HUDEP-2 (cell line): ENCODE results near the gene LGALS16.
"Not testable (repeated sequence)": the region's sequence is repeated elsewhere in the genome, so short reads cannot be mapped to it uniquely, and the experiment has no call there.

Experiments
- DNase-seq, 76 experiments: peaks; one replicate each; lab custom pipeline; 2025; ENCODE audit not compliant: unreplicated experiment in 76 of 76; lab: John Stamatoyannopoulos, UW

Gene LGALS16

GRCh38 chr19:39655613-39656012, at the start of gene LGALS16:
Gene LGALS16 (plus strand): TSS chr19:39655913. CDS start chr19:39655962, 49 bp downstream.
- DNase-seq = no peak

- no peak for DNase-seq
Observed at GRCh38 chr19:39607021-39607420, 48.7 kb upstream of the LGALS16 start.

GRCh38 chr19:39607561-39607960, 48.2 kb upstream of the LGALS16 start:
- DNase-seq = no peak

- no peak for DNase-seq
Observed at GRCh38 chr19:39613597-39613996, 42.1 kb upstream of the LGALS16 start.

- DNase-seq = no peak
Observed at GRCh38 chr19:39617745-39618144, 38.0 kb upstream of the LGALS16 start.

GRCh38 chr19:39623946-39624345, 31.8 kb upstream of the LGALS16 start:
- DNase-seq = no peak

- DNase-seq = peak in 1 of 76 experiments; percentile 10
Observed at GRCh38 chr19:39627631-39628030, 28.1 kb upstream of the LGALS16 start.

GRCh38 chr19:39631178-39631577, 24.5 kb upstream of the LGALS16 start:
- DNase-seq = no peak

GRCh38 chr19:39631626-39632025, 24.1 kb upstream of the LGALS16 start:
- no peak for DNase-seq

GRCh38 chr19:39637891-39638290, 17.8 kb upstream of the LGALS16 start:
- no peak for DNase-seq

- DNase-seq = no peak
Observed at GRCh38 chr19:39641773-39642172, 13.9 kb upstream of the LGALS16 start.

GRCh38 chr19:39643591-39643990, 12.1 kb upstream of the LGALS16 start:
- DNase-seq = no peak

GRCh38 chr19:39645800-39646411, 9.8 kb upstream of the LGALS16 start:
- peak in 15 of 76 experiments; percentile 3 to 45 (median 10) for DNase-seq

GRCh38 chr19:39647918-39648317, 7.8 kb upstream of the LGALS16 start:
- DNase-seq = no peak

- DNase-seq = no peak
Observed at GRCh38 chr19:39659791-39660190, 4.1 kb downstream of the LGALS16 start.

- DNase-seq = no peak
Observed at GRCh38 chr19:39660661-39661060, 4.9 kb downstream of the LGALS16 start.

GRCh38 chr19:39661565-39661964, 5.9 kb downstream of the LGALS16 start:
- DNase-seq = no peak

GRCh38 chr19:39669860-39670259, 14.1 kb downstream of the LGALS16 start:
- not testable (repeated sequence) for DNase-seq

GRCh38 chr19:39670998-39671397, 15.3 kb downstream of the LGALS16 start:
- DNase-seq = no peak

GRCh38 chr19:39671739-39672363, 16.1 kb downstream of the LGALS16 start:
- peak in 27 of 76 experiments; percentile 4 to 61 (median 22) for DNase-seq

- no peak for DNase-seq
Observed at GRCh38 chr19:39672473-39672872, 16.8 kb downstream of the LGALS16 start.

- peak in 6 of 76 experiments; percentile 2 to 18 (median 13) for DNase-seq
Observed at GRCh38 chr19:39673862-39674261, 18.1 kb downstream of the LGALS16 start.
